CD14-positive monocyte (primary cell): ENCODE results near the gene OR5AP2. TPM values are rescaled to one million over a fixed set of nuclear protein-coding genes. Genes with fewer than 3 reads are reported as not detected.

Experiments used
- DNase-seq, 3 donors: peaks; one replicate each; pipeline ENCODE4 v3.0.0-alpha.2; 2011 to 2022
- H2AFZ ChIP-seq: 2 replicates; pipeline ENCODE4 v1.6.0; 2012; ENCODE audit warnings: mild to moderate bottlenecking, low read depth, low read length, inconsistent platforms; ENCODE audit not compliant: insufficient read depth, poor library complexity, severe bottlenecking
- H3K27ac ChIP-seq, 2 donors: 1 replicate in 1 of 2; 2 replicates in 1 of 2; pipeline ENCODE4 v1.5.1; 2012 to 2013; ENCODE audit warnings: low read length in 2 of 2, control low read depth in 1 of 2, inconsistent platforms in 1 of 2, low read depth in 1 of 2, mild to moderate bottlenecking in 1 of 2
- H3K27me3 ChIP-seq, 2 donors: one replicate each; pipeline versions ENCODE4 v1.6.0 to v1.6.1; 2011 to 2013; ENCODE audit warnings: low read length in 2 of 2; ENCODE audit not compliant: control insufficient read depth in 2 of 2, insufficient read depth in 2 of 2
- H3K36me3 ChIP-seq, 2 donors: replicated peaks in 1 of 2; 1 replicate in 1 of 2; 2 replicates in 1 of 2; pipeline versions ENCODE4 v1.5.1 to v1.6.1; 2012 to 2013; ENCODE audit warnings: low read length in 2 of 2, control low read depth in 1 of 2, inconsistent platforms in 1 of 2, mild to moderate bottlenecking in 1 of 2; ENCODE audit not compliant: insufficient read depth in 2 of 2, control insufficient read depth in 1 of 2
- H3K4me1 ChIP-seq, 2 donors: 1 replicate in 1 of 2; 2 replicates in 1 of 2; pipeline versions ENCODE4 v1.5.1 to v1.6.1; 2012 to 2013; ENCODE audit warnings: low read length in 2 of 2, control low read depth in 1 of 2, inconsistent platforms in 1 of 2, mild to moderate bottlenecking in 1 of 2, moderate library complexity in 1 of 2; ENCODE audit not compliant: insufficient read depth in 2 of 2, control insufficient read depth in 1 of 2
- H3K4me2 ChIP-seq: replicated peaks from 2 replicates; pipeline ENCODE3; 2012; ENCODE audit warnings: low read length, moderate library complexity, mild to moderate bottlenecking; ENCODE audit not compliant: poor library complexity, severe bottlenecking; ENCODE audit errors: extremely low read depth
- H3K4me3 ChIP-seq, 3 experiments: fragments of 200-600 bp in 1 of 3; sonication (generic) in 1 of 3; replicated peaks in 1 of 3; 1 replicate in 2 of 3; 2 replicates in 1 of 3; pipeline ENCODE4 v1.5.1; 2011 to 2013; ENCODE audit warnings: low read length in 3 of 3, mild to moderate bottlenecking in 3 of 3, control low read depth in 2 of 3, low read depth in 2 of 3, inconsistent platforms in 1 of 3, moderate library complexity in 1 of 3
- H3K79me2 ChIP-seq: 2 replicates; pipeline ENCODE4 v1.6.0; 2012; ENCODE audit warnings: mild to moderate bottlenecking, control low read depth, inconsistent platforms, low read length, moderate library complexity; ENCODE audit not compliant: insufficient read depth
- H3K9ac ChIP-seq: 2 replicates; pipeline ENCODE4 v1.6.0; 2017; ENCODE audit warnings: low read length, mild to moderate bottlenecking; ENCODE audit not compliant: insufficient read depth, poor library complexity, severe bottlenecking
- H3K9me3 ChIP-seq, 2 donors: replicated peaks in 1 of 2; 1 replicate in 1 of 2; 2 replicates in 1 of 2; pipeline versions ENCODE4 v1.5.1 to v1.6.1; 2012 to 2013; ENCODE audit warnings: low read length in 2 of 2, control low read depth in 1 of 2; ENCODE audit not compliant: control insufficient read depth in 1 of 2, insufficient read depth in 1 of 2
- H4K20me1 ChIP-seq: 2 replicates; pipeline ENCODE4 v1.6.0; 2012; ENCODE audit warnings: mild to moderate bottlenecking, low read length, control low read depth, moderate library complexity; ENCODE audit not compliant: insufficient read depth
- H3K27ac Mint-ChIP-seq, 7 donors: one replicate each; pipeline ENCODE4 v1.8.0; 2020; ENCODE audit warnings: mild to moderate bottlenecking in 7 of 7, mixed read lengths in 7 of 7, moderate library complexity in 6 of 7, inconsistent platforms in 2 of 7
- H3K27me3 Mint-ChIP-seq, 3 donors: one replicate each; pipeline ENCODE4 v1.8.0; 2021 to 2022; ENCODE audit warnings: low read depth in 3 of 3, mild to moderate bottlenecking in 3 of 3, mixed read lengths in 3 of 3, moderate library complexity in 3 of 3, inconsistent platforms in 1 of 3
- H3K36me3 Mint-ChIP-seq, 2 donors: one replicate each; pipeline ENCODE4 v1.8.0; 2020; ENCODE audit warnings: mixed read lengths in 2 of 2, inconsistent platforms in 1 of 2, mild to moderate bottlenecking in 1 of 2
- H3K4me1 Mint-ChIP-seq: one replicate; pipeline ENCODE4 v1.8.0; 2020; ENCODE audit warnings: mild to moderate bottlenecking, mixed read lengths
- H3K4me3 Mint-ChIP-seq, 2 donors: one replicate each; pipeline ENCODE4 v1.8.0; 2020; ENCODE audit warnings: mild to moderate bottlenecking in 2 of 2, mixed read lengths in 2 of 2, moderate library complexity in 1 of 2
- H3K9me3 Mint-ChIP-seq, 7 donors: one replicate each; pipeline ENCODE4 v1.8.0; 2020 to 2022; ENCODE audit warnings: mixed read lengths in 7 of 7, mild to moderate bottlenecking in 6 of 7, moderate library complexity in 6 of 7, inconsistent platforms in 2 of 7
- CTCF ChIP-seq: fragments of 200-600 bp; IDR thresholded peaks from one replicate; pipeline ENCODE4 v1.8.0; 2022; ENCODE audit warnings: antibody characterized with exemption, mild to moderate bottlenecking
- WGBS: methylation state at CpG from one replicate; pipeline ENCODE4 v1.1.5; 2013; ENCODE audit warnings: missing lambda C conversion rate; ENCODE audit not compliant: insufficient coverage; 5-methylcytosine and 5-hydroxymethylcytosine counted together
- intact Hi-C, 2 donors: fragments of 100-400 bp; cut with micrococcal nuclease; formaldehyde crosslinking; loops; one replicate each; pipeline versions ENCODE4 v1.15.0 to v1.15.1; 2023
- polyA plus RNA-seq, 3 donors: library from polyadenylated mRNA; depleted of rRNA in 1 of 3; unstranded in 2 of 3; stranded (reverse) in 1 of 3; fragments of 300-500 nt in 2 of 3; fragments of >200 nt in 1 of 3; fragmentation: Illumina TruSeq in 2 of 3; gene quantifications; 1 replicate in 2 of 3; 2 replicates in 1 of 3; pipeline ENCODE4 v1.2.3, GENCODE V29; 2012 to 2021

Gene OR5AP2
- polyA plus RNA-seq, 3 donors, result not detected

DNA sequence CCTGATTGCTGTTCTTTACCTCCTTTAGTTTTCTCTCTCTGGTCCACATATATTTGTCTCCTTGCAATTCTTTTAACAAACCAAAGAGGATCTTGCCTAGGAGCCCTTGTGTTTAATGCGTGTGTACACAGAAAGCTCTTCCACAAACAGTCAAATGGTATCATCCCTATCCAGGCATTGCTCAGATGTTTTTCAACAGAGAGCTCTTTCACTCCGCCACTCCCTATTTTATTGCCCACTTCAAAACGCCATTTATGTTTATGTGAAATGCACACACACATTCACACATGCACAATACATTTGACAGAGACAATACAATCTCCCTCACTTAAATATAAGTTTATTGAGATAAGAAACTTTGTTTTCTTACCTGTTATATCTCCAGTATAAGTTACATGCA lies 4.7 kb downstream of the OR5AP2 start:
- Histone ChIP-seq H4K20me1 (no peaks in the 10 kb centered on the region), H3K4me2 (no peak overlapping the region), H3K4me1 (no peaks in the 10 kb centered on the region), H3K27ac (no peak overlapping the region), H3K36me3 (no peaks in the 10 kb centered on the region), H3K27me3 (no peaks in the 10 kb centered on the region), H3K9ac (no peak overlapping the region), H3K9me3 (peaks cover 7 to 9% of the 10 kb centered on the region in 2 donors), H2AFZ (no peak overlapping the region), H3K4me3 (no peak overlapping the region), H3K79me2 (no peaks in the 10 kb centered on the region)
- Mint-ChIP-seq H3K36me3 (no peaks in the 10 kb centered on the region), H3K9me3 (peaks cover 0 to 6% (median 2%) of the 10 kb centered on the region in 7 donors), H3K27ac (no peak overlapping the region), H3K27me3 (no peaks in the 10 kb centered on the region), H3K4me3 (no peak overlapping the region), H3K4me1 (no peaks in the 10 kb centered on the region)
- TF ChIP-seq CTCF, result no peak
- intact Hi-C loops, result no loop called here
- WGBS, result 92% methylated on average over 1 of the region's 3 CpGs
- DNase-seq, result no peak

DNA sequence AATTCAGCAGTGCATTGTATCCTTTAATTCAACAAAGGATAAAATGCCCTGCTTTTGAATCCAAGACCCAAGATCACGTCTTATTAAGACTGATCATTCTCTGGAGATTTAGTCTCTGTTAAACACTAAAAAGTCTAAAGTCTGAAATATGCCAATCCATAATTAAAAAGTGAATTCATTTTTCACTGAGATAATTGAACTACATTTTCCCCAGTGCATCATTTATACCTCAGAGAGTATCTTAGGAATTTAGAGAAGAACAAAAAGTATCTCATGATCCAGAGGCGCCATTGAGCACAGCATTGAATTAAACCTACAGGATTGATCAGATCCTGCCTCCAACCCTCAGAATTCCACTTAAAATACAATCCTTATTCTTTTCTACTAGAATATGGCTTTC lies 5.4 kb downstream of the OR5AP2 start:
- Histone ChIP-seq H3K27ac (no peak overlapping the region), H2AFZ (no peak overlapping the region), H4K20me1 (no peaks in the 10 kb centered on the region), H3K4me3 (no peak overlapping the region), H3K9ac (no peak overlapping the region), H3K4me1 (no peaks in the 10 kb centered on the region), H3K4me2 (no peak overlapping the region), H3K27me3 (no peaks in the 10 kb centered on the region), H3K9me3 (peaks cover 4 to 5% of the 10 kb centered on the region in 2 donors), H3K36me3 (no peaks in the 10 kb centered on the region), H3K79me2 (no peaks in the 10 kb centered on the region)
- Mint-ChIP-seq H3K27me3 (no peaks in the 10 kb centered on the region), H3K36me3 (no peaks in the 10 kb centered on the region), H3K4me3 (no peak overlapping the region), H3K4me1 (no peaks in the 10 kb centered on the region), H3K9me3 (peaks cover 0 to 6% (median 2%) of the 10 kb centered on the region in 7 donors), H3K27ac (no peak overlapping the region)
- intact Hi-C loops, result no loop called here
- no peak for DNase-seq
- no CpG with 5 or more reads among the region's 2 CpGs for WGBS
- no peak for TF ChIP-seq CTCF
